MM.1S (cell line): ENCODE measurements around the gene FRYL.

Experiments
- CTCF ChIP-seq: fragments of 300-600 bp; sonication (generic); IDR thresholded peaks from 2 replicates; pipeline ENCODE4 v1.5.1; 2016; ENCODE audit warnings: antibody characterized with exemption, low read length, mixed read lengths
- EZH2 ChIP-seq: fragments of 300-600 bp; sonication (generic); optimal IDR thresholded peaks from 2 replicates; pipeline ENCODE3; 2017; ENCODE audit warnings: low read depth, mild to moderate bottlenecking, antibody characterized with exemption, low read length, mixed read lengths
- EZH2phosphoT487 ChIP-seq: fragments of 300-600 bp; sonication (generic); IDR thresholded peaks from 2 replicates; pipeline ENCODE4 v1.6.1; 2018; ENCODE audit warnings: antibody characterized with exemption, low read length

GRCh38 chr4:48661391-48661790, 118.7 kb downstream of the FRYL start:
- TF ChIP-seq CTCF (no peak), EZH2 (no peak), EZH2phosphoT487 (no peak)
